GM12878 (cell line): ENCODE measurements around the gene CLEC16A. TPM values are rescaled to one million over a fixed set of nuclear protein-coding genes. Genes with fewer than 3 reads are reported as not detected.

ENCODE experiments used
- ATAC-seq: fragments of 200-7000 bp; cut with Tn5 transposase; 3 replicates; pipeline ENCODE4 v1.9.1; 2020; ENCODE audit warnings: mild to moderate bottlenecking, moderate library complexity
- BruUV-seq: library from RNA; stranded (reverse); fragments of 400-500 nt; replicated peaks from 2 replicates; lab custom pipeline; 2021; lab: Mats Ljungman, UMichigan
- CTCF ChIA-PET: fragments of 300-600 bp; sonication (Branson Sonifier 250); formaldehyde crosslinking; extraction: SDS; loops from one replicate; lab custom pipeline; 2021; ENCODE audit warnings: inconsistent platforms; lab: Yijun Ruan, JAX
- POLR2A ChIA-PET: fragments of 350-600 bp; formaldehyde crosslinking; extraction: SDS; loops from one replicate; lab custom pipeline; 2021; ENCODE audit warnings: inconsistent platforms; lab: Charles Lee
- RAD21 ChIA-PET: fragments of 300-600 bp; sonication (Branson Sonifier 250); formaldehyde crosslinking; loops from one replicate; lab custom pipeline; 2023; ENCODE audit warnings: antibody characterized with exemption; ENCODE audit not compliant: unreplicated experiment; lab: Charles Lee
- SMC1A ChIA-PET: fragments of 300-600 bp; sonication (Branson Sonifier 250); formaldehyde crosslinking; loops from one replicate; lab custom pipeline; 2023; ENCODE audit not compliant: unreplicated experiment, uncharacterized antibody; lab: Charles Lee
- DNase-seq: peaks from one replicate; pipeline ENCODE4 v3.0.0-alpha.2; 2011; ENCODE audit warnings: low read depth, low spot score
- FAIRE-seq: peaks from 3 replicates; lab custom pipeline; 2011; peaks lifted over from hg19 to GRCh38; lab: Jason Lieb, UNC
- H2AFZ ChIP-seq: 2 replicates; pipeline ENCODE4 v1.6.0; 2011; ENCODE audit warnings: low read depth, low read length, control low read depth; ENCODE audit not compliant: control insufficient read depth
- H3K27ac ChIP-seq: 2 replicates; pipeline ENCODE4 v1.5.1; 2011; ENCODE audit warnings: control low read depth; ENCODE audit not compliant: control insufficient read depth, insufficient read depth
- H3K27me3 ChIP-seq, 2 experiments: replicated peaks in 1 of 2; 2 replicates each; pipeline versions ENCODE4 v1.6.0 to v1.6.1; 2011; ENCODE audit warnings: low read length in 1 of 2; ENCODE audit not compliant: control insufficient read depth in 2 of 2, insufficient read depth in 2 of 2
- H3K36me3 ChIP-seq, 2 experiments: 2 replicates each; pipeline ENCODE4 v1.5.1; 2011; ENCODE audit warnings: low read length in 1 of 2; ENCODE audit not compliant: control insufficient read depth in 2 of 2, insufficient read depth in 2 of 2
- H3K4me1 ChIP-seq: 2 replicates; pipeline ENCODE4 v1.6.1; 2011; ENCODE audit warnings: mild to moderate bottlenecking, low read length, moderate library complexity, mixed read lengths; ENCODE audit not compliant: control insufficient read depth, insufficient read depth
- H3K4me2 ChIP-seq: 2 replicates; pipeline ENCODE4 v1.6.0; 2011; ENCODE audit warnings: control low read depth; ENCODE audit not compliant: control insufficient read depth, insufficient read depth
- H3K4me3 ChIP-seq: fragments of 200-600 bp; sonication (generic); 2 replicates; pipeline ENCODE4 v1.5.1; 2016
- H3K79me2 ChIP-seq: 2 replicates; pipeline ENCODE4 v1.6.0; 2011; ENCODE audit warnings: low read length; ENCODE audit not compliant: control insufficient read depth, insufficient read depth
- H3K9ac ChIP-seq: 2 replicates; pipeline ENCODE4 v1.8.0; 2011; ENCODE audit warnings: low read length, control low read depth, mixed read lengths; ENCODE audit not compliant: control insufficient read depth, insufficient read depth
- H3K9me3 ChIP-seq: replicated peaks from 3 replicates; pipeline ENCODE4 v1.5.1; 2011; ENCODE audit warnings: mild to moderate bottlenecking, low read length; ENCODE audit not compliant: control insufficient read depth, insufficient read depth
- H4K20me1 ChIP-seq: 2 replicates; pipeline ENCODE4 v1.6.0; 2011; ENCODE audit not compliant: control insufficient read depth, insufficient read depth
- HDAC2 ChIP-seq: fragments of 200-600 bp; sonication (generic); IDR thresholded peaks from 2 replicates; pipeline ENCODE4 v1.6.1; 2017
- POLR2AphosphoS2 ChIP-seq: IDR thresholded peaks from 2 replicates; pipeline ENCODE4 v1.6.1; 2011; ENCODE audit warnings: low read depth, mild to moderate bottlenecking, low read length, improper control_type of control experiment, moderate library complexity
- SMARCA5 ChIP-seq: fragments of 450-650 bp; IDR thresholded peaks from 2 replicates; pipeline ENCODE4 v1.6.1; 2017; ENCODE audit warnings: mild to moderate bottlenecking
- SUPT20H ChIP-seq: IDR thresholded peaks from 2 replicates; pipeline ENCODE4 v1.6.1; 2011; ENCODE audit warnings: low read depth, mild to moderate bottlenecking, low read length, moderate library complexity, borderline replicate concordance; ENCODE audit not compliant: control insufficient read depth
- YBX1 ChIP-seq: fragments of 450-650 bp; IDR thresholded peaks from 2 replicates; pipeline ENCODE4 v1.6.1; 2016; ENCODE audit warnings: antibody characterized with exemption
- WGBS: methylation state at CpG from one replicate; pipeline ENCODE4 v1.1.6; 2016; ENCODE audit warnings: low lambda C conversion rate; ENCODE audit not compliant: insufficient replicate concordance, insufficient coverage; ENCODE audit errors: missing lambda C conversion rate; 5-methylcytosine and 5-hydroxymethylcytosine counted together
- in situ Hi-C: fragments of 300-500 bp; cut with MboI; formaldehyde crosslinking; loops from 9 replicates; pipeline ENCODE4 v1.14.3; 2018; ENCODE audit warnings: mixed read lengths
- intact Hi-C: fragments of 100-400 bp; cut with micrococcal nuclease; formaldehyde crosslinking; loops from one replicate; pipeline ENCODE4 v1.14.2; 2022; ENCODE audit not compliant: unreplicated experiment
- polyA plus RNA-seq, 11 experiments: library from polyadenylated mRNA; depleted of rRNA in 4 of 11; unstranded in 6 of 11; stranded (reverse) in 5 of 11; fragments of >200 nt; fragmentation: Nextera tagmentation in 4 of 11; fragmentation: Illumina TruSeq in 1 of 11; extraction: Ambion mirVana in 4 of 11; extraction: Trizol in 1 of 11; gene quantifications; 1 replicate in 1 of 11; 2 replicates in 10 of 11; pipeline versions ENCODE4 v1.2.1 to v1.2.3, GENCODE V29; 2011 to 2016; ENCODE audit warnings: inconsistent platforms in 2 of 11, missing spikeins in 2 of 11, low read depth in 1 of 11
- total RNA-seq, 4 experiments: library from RNA; depleted of rRNA in 3 of 4; stranded (reverse); fragments of >200 nt in 3 of 4; fragmentation: Illumina TruSeq in 1 of 4; extraction: Trizol in 1 of 4; gene quantifications; 2 replicates each; pipeline versions ENCODE4 v1.2.1 to v1.2.3, GENCODE V29; 2013 to 2021
- TF ChIP-seq, protein P1 (sequence below): fragments of 450-650 bp; IDR thresholded peaks from 2 replicates; pipeline ENCODE4 v1.6.1; 2017; ENCODE audit warnings: mild to moderate bottlenecking, moderate library complexity

Gene CLEC16A
- total and polyA plus RNA-seq, 10 of the 15 experiments (the other 5 are each of a cell fraction or from before 2014, with no cell fraction given): 1.5 to 28.8 (median 19.2) TPM

- TF ChIP-seq HDAC2 (no peak), POLR2AphosphoS2 (peak; percentile 3), YBX1 (no peak), SMARCA5 (0 out of 2 replicates have a peak, but pooled peaks have one; percentile 53)
- TF ChIP-seq, protein P1, sequence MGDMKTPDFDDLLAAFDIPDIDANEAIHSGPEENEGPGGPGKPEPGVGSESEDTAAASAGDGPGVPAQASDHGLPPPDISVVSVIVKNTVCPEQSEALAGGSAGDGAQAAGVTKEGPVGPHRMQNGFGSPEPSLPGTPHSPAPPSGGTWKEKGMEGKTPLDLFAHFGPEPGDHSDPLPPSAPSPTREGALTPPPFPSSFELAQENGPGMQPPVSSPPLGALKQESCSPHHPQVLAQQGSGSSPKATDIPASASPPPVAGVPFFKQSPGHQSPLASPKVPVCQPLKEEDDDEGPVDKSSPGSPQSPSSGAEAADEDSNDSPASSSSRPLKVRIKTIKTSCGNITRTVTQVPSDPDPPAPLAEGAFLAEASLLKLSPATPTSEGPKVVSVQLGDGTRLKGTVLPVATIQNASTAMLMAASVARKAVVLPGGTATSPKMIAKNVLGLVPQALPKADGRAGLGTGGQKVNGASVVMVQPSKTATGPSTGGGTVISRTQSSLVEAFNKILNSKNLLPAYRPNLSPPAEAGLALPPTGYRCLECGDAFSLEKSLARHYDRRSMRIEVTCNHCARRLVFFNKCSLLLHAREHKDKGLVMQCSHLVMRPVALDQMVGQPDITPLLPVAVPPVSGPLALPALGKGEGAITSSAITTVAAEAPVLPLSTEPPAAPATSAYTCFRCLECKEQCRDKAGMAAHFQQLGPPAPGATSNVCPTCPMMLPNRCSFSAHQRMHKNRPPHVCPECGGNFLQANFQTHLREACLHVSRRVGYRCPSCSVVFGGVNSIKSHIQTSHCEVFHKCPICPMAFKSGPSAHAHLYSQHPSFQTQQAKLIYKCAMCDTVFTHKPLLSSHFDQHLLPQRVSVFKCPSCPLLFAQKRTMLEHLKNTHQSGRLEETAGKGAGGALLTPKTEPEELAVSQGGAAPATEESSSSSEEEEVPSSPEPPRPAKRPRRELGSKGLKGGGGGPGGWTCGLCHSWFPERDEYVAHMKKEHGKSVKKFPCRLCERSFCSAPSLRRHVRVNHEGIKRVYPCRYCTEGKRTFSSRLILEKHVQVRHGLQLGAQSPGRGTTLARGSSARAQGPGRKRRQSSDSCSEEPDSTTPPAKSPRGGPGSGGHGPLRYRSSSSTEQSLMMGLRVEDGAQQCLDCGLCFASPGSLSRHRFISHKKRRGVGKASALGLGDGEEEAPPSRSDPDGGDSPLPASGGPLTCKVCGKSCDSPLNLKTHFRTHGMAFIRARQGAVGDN: no peak
Observed at GRCh38 chr16:10932959-10933710, 11.2 kb upstream of the CLEC16A start (continued).

- Histone ChIP-seq H3K4me1 (peaks cover 23% of the 10 kb centered on the region), H2AFZ (no peak overlapping the region), H3K9me3 (no peaks in the 10 kb centered on the region), H3K9ac (no peak overlapping the region), H3K79me2 (peaks cover 27% of the 10 kb centered on the region), H3K4me2 (no peak overlapping the region), H4K20me1 (no peaks in the 10 kb centered on the region; the same call in 1 of the 2 replicates), H3K4me3 (no peak overlapping the region), H3K27ac (no peak overlapping the region), H3K27me3 (no peaks in the 10 kb centered on the region), H3K36me3 (peaks cover 0 to 2% of the 10 kb centered on the region in 2 experiments; a peak in 2 of 4 replicates)
- no peak for FAIRE-seq
- ChIA-PET POLR2A (no interaction called here), CTCF (interaction anchor here (2.5 kb wide), 1 partner anchor 15 kb away, joined by 8 read pairs; no protein-coding TSS in a partner anchor), SMC1A (interaction anchor here (1.5 kb wide), 2 partner anchors 15 to 57 kb away, joined by 4 read pairs; partner anchors contain the start of gene CIITA), RAD21 (no interaction called here)
- DNase-seq: no peak
- intact Hi-C loops: no loop called here
- no TSS peak for BruUV-seq
- no peak for TF ChIP-seq SUPT20H
- TF ChIP-seq POLR2AphosphoS2: peak; percentile 15
- ATAC-seq: no peak
- in situ Hi-C loops: no loop called here
- 96% methylated on average over 8 of the region's 8 CpGs for WGBS
Observed at GRCh38 chr16:10933865-10934264, 10.5 kb upstream of the CLEC16A start.
